GM12878 (cell line): ENCODE measurements around the gene ATF7. TPM values are rescaled to one million over a fixed set of nuclear protein-coding genes. Genes with fewer than 3 reads are reported as not detected.

Source experiments
- ATF2 ChIP-seq: IDR thresholded peaks from 2 replicates; pipeline ENCODE4 v1.6.1; 2012; ENCODE audit warnings: low read length, inconsistent platforms
- BHLHE40 ChIP-seq, 2 experiments: fragments of 450-650 bp in 1 of 2; IDR thresholded peaks; 2 replicates each; pipeline ENCODE4 v1.6.1; 2011 to 2017; ENCODE audit warnings: low read depth in 2 of 2, borderline replicate concordance in 1 of 2, improper control_type of control experiment in 1 of 2, low read length in 1 of 2, mild to moderate bottlenecking in 1 of 2
- DPF2 ChIP-seq: fragments of 450-650 bp; IDR thresholded peaks from 2 replicates; pipeline ENCODE4 v1.6.1; 2017; ENCODE audit warnings: mild to moderate bottlenecking
- ESRRA ChIP-seq: IDR thresholded peaks from 2 replicates; pipeline ENCODE4 v1.6.1; 2012; ENCODE audit warnings: mild to moderate bottlenecking, low read length, improper control_type of control experiment
- FOXM1 ChIP-seq: IDR thresholded peaks from 2 replicates; pipeline ENCODE4 v1.6.1; 2012; ENCODE audit warnings: low read depth, mild to moderate bottlenecking, inconsistent platforms, low read length, moderate library complexity
- HCFC1 ChIP-seq: fragments of 150-350 bp; IDR thresholded peaks from 2 replicates; pipeline ENCODE4 v1.6.1; 2014; ENCODE audit warnings: low read length
- NRF1 ChIP-seq: conservative IDR thresholded peaks from 2 replicates; pipeline ENCODE4 v1.6.1; 2011; ENCODE audit warnings: mild to moderate bottlenecking, low read depth, low read length, improper control_type of control experiment
- PAX5 ChIP-seq: IDR thresholded peaks from 2 replicates; pipeline ENCODE4 v1.6.1; 2011; ENCODE audit warnings: low read depth, low read length, borderline replicate concordance
- SIX5 ChIP-seq: IDR thresholded peaks from 2 replicates; pipeline ENCODE4 v1.6.1; 2011; ENCODE audit warnings: mild to moderate bottlenecking, low read depth, low read length, moderate library complexity; ENCODE audit not compliant: severe bottlenecking
- SMAD1 ChIP-seq: fragments of 450-650 bp; IDR thresholded peaks from 2 replicates; pipeline ENCODE4 v1.6.1; 2018; ENCODE audit warnings: mild to moderate bottlenecking, low read depth; ENCODE audit not compliant: partially characterized antibody
- SMAD5 ChIP-seq: IDR thresholded peaks from 2 replicates; pipeline ENCODE4 v1.6.1; 2016; ENCODE audit warnings: antibody characterized with exemption, low read depth
- SMC3 ChIP-seq: IDR thresholded peaks from 2 replicates; pipeline ENCODE4 v1.6.1; 2011; ENCODE audit warnings: low read length, improper control_type of control experiment, borderline replicate concordance
- SUZ12 ChIP-seq: fragments of 200-600 bp; sonication (generic); IDR thresholded peaks from one replicate; pipeline ENCODE4 v1.6.1; 2018; ENCODE audit warnings: antibody characterized with exemption, mild to moderate bottlenecking; ENCODE audit not compliant: unreplicated experiment
- TCF3 ChIP-seq: IDR thresholded peaks from 2 replicates; pipeline ENCODE4 v1.6.1; 2012; ENCODE audit warnings: low read depth, mild to moderate bottlenecking, low read length, borderline replicate concordance; ENCODE audit not compliant: insufficient read depth
- USF2 ChIP-seq: IDR thresholded peaks from 2 replicates; pipeline ENCODE4 v1.6.1; 2011; ENCODE audit warnings: low read depth, low read length, improper control_type of control experiment, borderline replicate concordance
- ZBTB11 ChIP-seq: fragments of 450-650 bp; formaldehyde crosslinking; IDR thresholded peaks from 2 replicates; pipeline ENCODE4 v1.5.0; 2022; ENCODE audit warnings: mild to moderate bottlenecking, missing genetic modification characterization
- ZBTB33 ChIP-seq: fragments of 450-650 bp; IDR thresholded peaks from 2 replicates; pipeline ENCODE4 v1.6.1; 2017; ENCODE audit warnings: mild to moderate bottlenecking
- ZBTB40 ChIP-seq: fragments of 450-650 bp; IDR thresholded peaks from 2 replicates; pipeline ENCODE4 v1.6.1; 2016; ENCODE audit warnings: mild to moderate bottlenecking, moderate library complexity, borderline replicate concordance
- polyA plus RNA-seq, 11 experiments: library from polyadenylated mRNA; depleted of rRNA in 4 of 11; unstranded in 6 of 11; stranded (reverse) in 5 of 11; fragments of >200 nt; fragmentation: Nextera tagmentation in 4 of 11; fragmentation: Illumina TruSeq in 1 of 11; extraction: Ambion mirVana in 4 of 11; extraction: Trizol in 1 of 11; gene quantifications; 1 replicate in 1 of 11; 2 replicates in 10 of 11; pipeline versions ENCODE4 v1.2.1 to v1.2.3, GENCODE V29; 2011 to 2016; ENCODE audit warnings: inconsistent platforms in 2 of 11, missing spikeins in 2 of 11, low read depth in 1 of 11
- total RNA-seq, 4 experiments: library from RNA; depleted of rRNA in 3 of 4; stranded (reverse); fragments of >200 nt in 3 of 4; fragmentation: Illumina TruSeq in 1 of 4; extraction: Trizol in 1 of 4; gene quantifications; 2 replicates each; pipeline versions ENCODE4 v1.2.1 to v1.2.3, GENCODE V29; 2013 to 2021

The ATF7 gene
- total and polyA plus RNA-seq, 10 of the 15 experiments (the other 5 are each of a cell fraction or from before 2014, with no cell fraction given) = 9.1 to 30.7 (median 21.8) TPM

GRCh38 chr12:53625373-53625945 lies 723 bp downstream of the ATF7 start (continued):
- TF ChIP-seq ZBTB11 (no peak), PAX5 (no peak), NRF1 (no peak), HCFC1 (no peak), SMC3 (no peak), SUZ12 (no peak), SIX5 (no peak), DPF2 (no peak), SMAD5 (peak; percentile 12; the same call in 1 of the 2 replicates), ESRRA (no peak), BHLHE40 (IDR thresholded peaks at IDR 0.05; ENCODE audit: borderline replicate concordance in 1 of 2, low read depth in 2 of 2, low read length in 1 of 2) (no peak), USF2 (no peak), ZBTB33 (no peak), TCF3 (no peak), ZBTB40 (0 out of 2 replicates have a peak, but pooled peaks have one; percentile 11), ATF2 (no peak), FOXM1 (no peak), SMAD1 (peak; percentile 44)
